HCT116 (cell line): ENCODE data around the gene THBS3. TPM values are rescaled to one million over a fixed set of nuclear protein-coding genes. Genes with fewer than 3 reads are reported as not detected.

Source experiments
- ATAC-seq: fragments of 200-7000 bp; cut with Tn5 transposase; 2 replicates; pipeline ENCODE4 v1.9.1; 2020; ENCODE audit warnings: mild to moderate bottlenecking, moderate library complexity
- BruUV-seq: library from RNA; stranded (reverse); fragments of 400-500 nt; replicated peaks from 2 replicates; lab custom pipeline; 2021; lab: Mats Ljungman, UMichigan
- CTCF ChIA-PET: fragments of 300-600 bp; sonication (Branson Sonifier 250); formaldehyde crosslinking; loops from one replicate; lab custom pipeline; 2021; ENCODE audit warnings: antibody characterized with exemption; lab: Charles Lee
- POLR2A ChIA-PET: fragments of 300-600, 350-600 bp; sonication (Branson Sonifier 250); formaldehyde crosslinking; loops from one replicate; lab custom pipeline; 2021; ENCODE audit warnings: antibody characterized with exemption; lab: Charles Lee
- RAD21 ChIA-PET, 2 experiments: fragments of 300-600 bp; sonication (Branson Sonifier 250); formaldehyde crosslinking; loops; one replicate each; lab custom pipeline; 2023; ENCODE audit warnings: low total read pairs in 2 of 2; ENCODE audit not compliant: uncharacterized antibody in 2 of 2, unreplicated experiment in 2 of 2, low non-redundant PET in 1 of 2; lab: Charles Lee
- DNase-seq: peaks from one replicate; pipeline ENCODE4 v3.0.0-alpha.2; 2010; ENCODE audit warnings: low read depth, low spot score
- H2AFZ ChIP-seq: fragments of 200-600 bp; shearing (Covaris generic), sonication (generic); 2 replicates; pipeline ENCODE4 v1.6.1; 2017; ENCODE audit warnings: low read depth, mixed run types, mixed read lengths, antibody characterized with exemption, low read length; ENCODE audit not compliant: poor library complexity, severe bottlenecking
- H3K27ac ChIP-seq: 2 replicates; pipeline ENCODE4 v1.5.1; 2012; ENCODE audit warnings: low read depth, low read length
- H3K27me3 ChIP-seq: fragments of 200-600 bp; sonication (generic); 2 replicates; pipeline ENCODE4 v1.6.1; 2016; ENCODE audit warnings: mixed run types, low read length, mixed read lengths; ENCODE audit not compliant: insufficient read depth
- H3K36me3 ChIP-seq, 2 experiments: fragments of 200-500 bp in 1 of 2; fragments of 200-600 bp in 1 of 2; sonication (Bioruptor generic) in 1 of 2; sonication (generic) in 1 of 2; 2 replicates each; pipeline versions ENCODE4 v1.5.1 to v1.6.1; 2014 to 2016; ENCODE audit warnings: low read length in 2 of 2, inconsistent platforms in 1 of 2, mixed read lengths in 1 of 2, mixed run types in 1 of 2; ENCODE audit not compliant: insufficient read depth in 2 of 2, control insufficient read depth in 1 of 2
- H3K4me1 ChIP-seq, 2 experiments: fragments of 200-600 bp in 1 of 2; sonication (generic) in 1 of 2; 2 replicates each; pipeline versions ENCODE4 v1.5.1 to v1.6.1; 2012 to 2017; ENCODE audit warnings: low read length in 2 of 2, inconsistent platforms in 1 of 2, mild to moderate bottlenecking in 1 of 2, mixed read lengths in 1 of 2, mixed run types in 1 of 2, moderate library complexity in 1 of 2; ENCODE audit not compliant: insufficient read depth in 2 of 2, control insufficient read depth in 1 of 2
- H3K4me2 ChIP-seq: fragments of 200-600 bp; sonication (generic); 2 replicates; pipeline ENCODE4 v1.6.1; 2017; ENCODE audit warnings: mixed run types, low read length, mixed read lengths
- H3K4me3 ChIP-seq, 2 experiments: fragments of 200-600 bp in 1 of 2; sonication (generic) in 1 of 2; replicated peaks in 1 of 2; 2 replicates each; pipeline ENCODE4 v1.5.1; 2011 to 2016; ENCODE audit warnings: low read length in 2 of 2, control low read depth in 1 of 2, low read depth in 1 of 2, mild to moderate bottlenecking in 1 of 2, mixed read lengths in 1 of 2, mixed run types in 1 of 2
- H3K79me2 ChIP-seq: fragments of 200-600 bp; sonication (generic); 2 replicates; pipeline ENCODE4 v1.6.1; 2017; ENCODE audit warnings: mild to moderate bottlenecking, mixed run types, low read length, moderate library complexity, mixed read lengths; ENCODE audit not compliant: insufficient read depth
- H3K9ac ChIP-seq: fragments of 200-600 bp; sonication (generic); 2 replicates; pipeline ENCODE4 v1.6.1; 2016; ENCODE audit warnings: low read length, mixed read lengths
- H3K9me2 ChIP-seq: fragments of 200-600 bp; sonication (generic), shearing (Covaris generic); 2 replicates; pipeline ENCODE4 v1.6.1; 2017; ENCODE audit warnings: mixed run types, mild to moderate bottlenecking, moderate library complexity; ENCODE audit not compliant: insufficient read depth
- H3K9me3 ChIP-seq, 2 experiments: fragments of 200-500 bp in 1 of 2; fragments of 200-600 bp in 1 of 2; sonication (Bioruptor generic) in 1 of 2; sonication (generic) in 1 of 2; 2 replicates each; pipeline ENCODE4 v1.6.1; 2014 to 2017; ENCODE audit warnings: low read length in 2 of 2, mixed read lengths in 2 of 2, inconsistent platforms in 1 of 2, low read depth in 1 of 2, mild to moderate bottlenecking in 1 of 2, mixed run types in 1 of 2, moderate library complexity in 1 of 2; ENCODE audit not compliant: control insufficient read depth in 1 of 2, insufficient read depth in 1 of 2
- H4K20me1 ChIP-seq: fragments of 200-600 bp; sonication (generic), shearing (Covaris generic); 2 replicates; pipeline ENCODE4 v1.6.1; 2017; ENCODE audit warnings: mixed run types, mild to moderate bottlenecking, moderate library complexity; ENCODE audit not compliant: insufficient read depth
- POLR2AphosphoS5 ChIP-seq: IDR thresholded peaks from 2 replicates; pipeline ENCODE4 v1.6.1; 2011; ENCODE audit warnings: mild to moderate bottlenecking, low read depth, low read length, moderate library complexity
- SIN3A ChIP-seq: IDR thresholded peaks from 2 replicates; pipeline ENCODE4 v1.6.1; 2012; ENCODE audit warnings: low read depth
- ZFX ChIP-seq: fragments of 450-650 bp; IDR thresholded peaks from 2 replicates; pipeline ENCODE4 v1.6.1; 2017
- ZNF274 ChIP-seq: fragments of 200-500 bp; sonication (Bioruptor generic); IDR thresholded peaks from 2 replicates; pipeline ENCODE4 v1.6.1; 2014; ENCODE audit warnings: mild to moderate bottlenecking, low read depth, low read length, inconsistent platforms
- intact Hi-C: fragments of 100-400 bp; cut with micrococcal nuclease; formaldehyde crosslinking; loops from 2 replicates; pipeline ENCODE4 v1.10.0; 2022
- total RNA-seq: library from RNA; stranded (reverse); gene quantifications from one replicate; pipeline ENCODE4 v1.2.1, GENCODE V29; 2021; ENCODE audit not compliant: unreplicated experiment
- TF ChIP-seq, protein P1 (sequence below): IDR thresholded peaks from 2 replicates; pipeline ENCODE4 v1.6.1; 2012; ENCODE audit warnings: low read depth

The THBS3 gene
- total RNA-seq, 1 experiment from 2014 or later = 15.9 TPM

GRCh38 chr1:155254714-155255242 is 47.1 kb upstream of the THBS3 start:
- ChIA-PET RAD21 (no interaction called here), CTCF (interaction anchor here (0.5 kb wide), 1 partner anchor 60 kb away, joined by 3 read pairs; no protein-coding TSS in a partner anchor), POLR2A (interaction anchor here (0.8 kb wide), 1 partner anchor 18 kb away, joined by 3 read pairs; the partner anchor contains the start of gene CLK2)
- Histone ChIP-seq H3K4me3 (peak overlapping the region; percentile 75 to 84), H3K27ac (peak overlapping the region; percentile 62), H3K4me2 (peak overlapping the region; percentile 95), H3K9me3 (no peaks in the 10 kb centered on the region), H3K9me2 (no peaks in the 10 kb centered on the region), H4K20me1 (no peaks in the 10 kb centered on the region), H3K79me2 (peaks cover 11% of the 10 kb centered on the region; the same call in 1 of the 2 replicates), H3K36me3 (peaks cover 7 to 12% of the 10 kb centered on the region in 2 experiments; a peak in 3 of 4 replicates), H3K4me1 (peaks cover 16 to 35% of the 10 kb centered on the region in 2 experiments; a peak in 3 of 4 replicates), H3K9ac (peak overlapping the region; percentile 81), H3K27me3 (no peaks in the 10 kb centered on the region), H2AFZ (no peak overlapping the region)
- DNase-seq (no peak), ATAC-seq (peak; percentile 6)
- intact Hi-C loops = loop anchor here (5.0 kb wide), 1 partner anchor 53 kb away; the partner anchor contains the start of gene FDPS
- TF ChIP-seq POLR2AphosphoS5 (no peak), SIN3A (no peak), ZFX (no peak), ZNF274 (no peak)
- TF ChIP-seq, protein P1, sequence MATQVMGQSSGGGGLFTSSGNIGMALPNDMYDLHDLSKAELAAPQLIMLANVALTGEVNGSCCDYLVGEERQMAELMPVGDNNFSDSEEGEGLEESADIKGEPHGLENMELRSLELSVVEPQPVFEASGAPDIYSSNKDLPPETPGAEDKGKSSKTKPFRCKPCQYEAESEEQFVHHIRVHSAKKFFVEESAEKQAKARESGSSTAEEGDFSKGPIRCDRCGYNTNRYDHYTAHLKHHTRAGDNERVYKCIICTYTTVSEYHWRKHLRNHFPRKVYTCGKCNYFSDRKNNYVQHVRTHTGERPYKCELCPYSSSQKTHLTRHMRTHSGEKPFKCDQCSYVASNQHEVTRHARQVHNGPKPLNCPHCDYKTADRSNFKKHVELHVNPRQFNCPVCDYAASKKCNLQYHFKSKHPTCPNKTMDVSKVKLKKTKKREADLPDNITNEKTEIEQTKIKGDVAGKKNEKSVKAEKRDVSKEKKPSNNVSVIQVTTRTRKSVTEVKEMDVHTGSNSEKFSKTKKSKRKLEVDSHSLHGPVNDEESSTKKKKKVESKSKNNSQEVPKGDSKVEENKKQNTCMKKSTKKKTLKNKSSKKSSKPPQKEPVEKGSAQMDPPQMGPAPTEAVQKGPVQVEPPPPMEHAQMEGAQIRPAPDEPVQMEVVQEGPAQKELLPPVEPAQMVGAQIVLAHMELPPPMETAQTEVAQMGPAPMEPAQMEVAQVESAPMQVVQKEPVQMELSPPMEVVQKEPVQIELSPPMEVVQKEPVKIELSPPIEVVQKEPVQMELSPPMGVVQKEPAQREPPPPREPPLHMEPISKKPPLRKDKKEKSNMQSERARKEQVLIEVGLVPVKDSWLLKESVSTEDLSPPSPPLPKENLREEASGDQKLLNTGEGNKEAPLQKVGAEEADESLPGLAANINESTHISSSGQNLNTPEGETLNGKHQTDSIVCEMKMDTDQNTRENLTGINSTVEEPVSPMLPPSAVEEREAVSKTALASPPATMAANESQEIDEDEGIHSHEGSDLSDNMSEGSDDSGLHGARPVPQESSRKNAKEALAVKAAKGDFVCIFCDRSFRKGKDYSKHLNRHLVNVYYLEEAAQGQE = no peak
- no TSS peak for BruUV-seq
